NCI-H2227 treated with DMSO at 0.1 percent for 48 hours (cell line): Measurements from ENCODE around the gene ALG8.
"Not testable (repeated sequence)": the region's sequence is repeated elsewhere in the genome, so short reads cannot be mapped to it uniquely, and the experiment has no call there.

ENCODE experiments used
- DNase-seq: peaks from one replicate; lab custom pipeline; 2025; lab: John Stamatoyannopoulos, UW

ALG8 gene

GRCh38 chr11:78139422-78140391, at the start of gene ALG8:
ALG8 (minus strand) TSS chr11:78139626; CDS start chr11:78139588, 38 bp downstream.
- peak; percentile 96 for DNase-seq

- DNase-seq, result peak; percentile 94
Measured at GRCh38 chr11:78188286-78189173, 49.1 kb upstream of the ALG8 start, which contains the start of the genes KCTD21 and USP35. KCTD21 (minus strand) TSS chr11:78188626; CDS start chr11:78174554, 14,072 bp downstream. USP35 (plus strand) TSS chr11:78188919; CDS start chr11:78196246, 7,327 bp downstream.

- DNase-seq, result no peak
Measured at GRCh38 chr11:78187366-78188285, 48.2 kb upstream of the ALG8 start.

- DNase-seq, result no peak
Measured at GRCh38 chr11:78181185-78181584, 41.8 kb upstream of the ALG8 start.

GRCh38 chr11:78180751-78181150, 41.3 kb upstream of the ALG8 start:
- no peak for DNase-seq

- no peak for DNase-seq
Measured at GRCh38 chr11:78179459-78180071, 40.1 kb upstream of the ALG8 start.

- no peak for DNase-seq
Measured at GRCh38 chr11:78177216-78177615, 37.8 kb upstream of the ALG8 start.

- DNase-seq, result no peak
Measured at GRCh38 chr11:78176605-78177141, 37.2 kb upstream of the ALG8 start.

- not testable (repeated sequence) for DNase-seq
Measured at GRCh38 chr11:78175862-78176261, 36.4 kb upstream of the ALG8 start.

GRCh38 chr11:78171951-78172350, 32.5 kb upstream of the ALG8 start:
- DNase-seq, result no peak

GRCh38 chr11:78170874-78171549, 31.6 kb upstream of the ALG8 start:
- DNase-seq, result no peak

GRCh38 chr11:78170413-78170812, 31.0 kb upstream of the ALG8 start:
- no peak for DNase-seq

GRCh38 chr11:78168539-78169477, 29.4 kb upstream of the ALG8 start:
- DNase-seq, result no peak

- no peak for DNase-seq
Measured at GRCh38 chr11:78166855-78167469, 27.5 kb upstream of the ALG8 start.

- DNase-seq, result no peak
Measured at GRCh38 chr11:78164471-78164870, 25.0 kb upstream of the ALG8 start.

GRCh38 chr11:78163828-78164227, 24.4 kb upstream of the ALG8 start:
- no peak for DNase-seq

GRCh38 chr11:78161962-78162371, 22.5 kb upstream of the ALG8 start:
- DNase-seq, result no peak

- no peak for DNase-seq
Measured at GRCh38 chr11:78161346-78161745, 21.9 kb upstream of the ALG8 start.
